ENCODE measurements around the gene C19orf25.

Gene C19orf25

GRCh38 chr19:1478934-1479707 lies at the start of gene C19orf25:
Gene C19orf25 (minus strand): TSS chr19:1479215. CDS start chr19:1478903, 312 bp downstream.
- H3K36me3 Mint-ChIP-seq (ENCODE audit: low read depth), result peaks cover 49% of the 10 kb centered on the region
- peak within 1 kb of the TSS; percentile 99 for H3K27ac Mint-ChIP-seq
- H3K9me3 Mint-ChIP-seq, result no peaks in the 10 kb centered on the region
- H3K4me3 Mint-ChIP-seq, result peak within 1 kb of the TSS; percentile 100
- H3K27me3 Mint-ChIP-seq, result peaks cover 15% of the 10 kb centered on the region
- intact Hi-C loops (cut with micrococcal nuclease), result no loop called here
- peaks cover 27% of the 10 kb centered on the region for H3K4me1 Mint-ChIP-seq (ENCODE audit: low read depth)

GRCh38 chr19:1527650-1528309 lies 48.8 kb upstream of the C19orf25 start:
- Mint-ChIP-seq H3K27ac (no peak overlapping the region), H3K36me3 (ENCODE audit: low read depth) (no peaks in the 10 kb centered on the region), H3K4me1 (ENCODE audit: low read depth) (peaks cover 8% of the 10 kb centered on the region), H3K4me3 (no peak overlapping the region), H3K9me3 (no peaks in the 10 kb centered on the region), H3K27me3 (peaks cover 45% of the 10 kb centered on the region)
- intact Hi-C loops (cut with micrococcal nuclease), result no loop called here

GRCh38 chr19:1526979-1527649 lies 48.1 kb upstream of the C19orf25 start:
- Mint-ChIP-seq H3K27me3 (peaks cover 50% of the 10 kb centered on the region), H3K4me3 (no peak overlapping the region), H3K4me1 (ENCODE audit: low read depth) (peaks cover 8% of the 10 kb centered on the region), H3K36me3 (ENCODE audit: low read depth) (no peaks in the 10 kb centered on the region), H3K9me3 (no peaks in the 10 kb centered on the region), H3K27ac (no peak overlapping the region)
- intact Hi-C loops (cut with micrococcal nuclease), result no loop called here

- no peaks in the 10 kb centered on the region for H3K36me3 Mint-ChIP-seq (ENCODE audit: low read depth)
- H3K27ac Mint-ChIP-seq, result no peak overlapping the region
- H3K4me1 Mint-ChIP-seq (ENCODE audit: low read depth), result peaks cover 8% of the 10 kb centered on the region
- no peak overlapping the region for H3K4me3 Mint-ChIP-seq
- H3K27me3 Mint-ChIP-seq, result peaks cover 55% of the 10 kb centered on the region
- intact Hi-C loops (cut with micrococcal nuclease), result no loop called here
- no peaks in the 10 kb centered on the region for H3K9me3 Mint-ChIP-seq
Measured at GRCh38 chr19:1526066-1526778, 47.2 kb upstream of the C19orf25 start.

GRCh38 chr19:1525343-1525742 lies 46.3 kb upstream of the C19orf25 start:
- H3K27ac Mint-ChIP-seq, result no peak overlapping the region
- intact Hi-C loops (cut with micrococcal nuclease), result no loop called here

GRCh38 chr19:1524972-1525325 lies 45.9 kb upstream of the C19orf25 start:
- H3K36me3 Mint-ChIP-seq (ENCODE audit: low read depth), result no peaks in the 10 kb centered on the region
- peaks cover 56% of the 10 kb centered on the region for H3K27me3 Mint-ChIP-seq
- no peaks in the 10 kb centered on the region for H3K9me3 Mint-ChIP-seq
- H3K4me1 Mint-ChIP-seq (ENCODE audit: low read depth), result peaks cover 8% of the 10 kb centered on the region
- intact Hi-C loops (cut with micrococcal nuclease), result no loop called here
- H3K27ac Mint-ChIP-seq, result no peak overlapping the region
- no peak overlapping the region for H3K4me3 Mint-ChIP-seq

More at GRCh38 chr19:1525343-1525742, 46.3 kb upstream of the C19orf25 start:
- H3K9me3 Mint-ChIP-seq, result no peaks in the 10 kb centered on the region
- H3K4me1 Mint-ChIP-seq (ENCODE audit: low read depth), result peaks cover 8% of the 10 kb centered on the region
- peaks cover 56% of the 10 kb centered on the region for H3K27me3 Mint-ChIP-seq
- no peaks in the 10 kb centered on the region for H3K36me3 Mint-ChIP-seq (ENCODE audit: low read depth)
- H3K4me3 Mint-ChIP-seq, result no peak overlapping the region

- intact Hi-C loops (cut with micrococcal nuclease), result no loop called here
- Mint-ChIP-seq H3K27me3 (peaks cover 56% of the 10 kb centered on the region), H3K4me1 (ENCODE audit: low read depth) (peaks cover 8% of the 10 kb centered on the region), H3K36me3 (ENCODE audit: low read depth) (no peaks in the 10 kb centered on the region), H3K4me3 (no peak overlapping the region), H3K9me3 (no peaks in the 10 kb centered on the region), H3K27ac (no peak overlapping the region)
Measured at GRCh38 chr19:1524287-1524971, 45.4 kb upstream of the C19orf25 start.

GRCh38 chr19:1523412-1524286 lies 44.6 kb upstream of the C19orf25 start, which contains the start of gene PLK5:
Gene PLK5 (plus strand): TSS chr19:1524077. CDS start chr19:1526997, 2,920 bp downstream.
- Mint-ChIP-seq H3K4me1 (ENCODE audit: low read depth) (peaks cover 8% of the 10 kb centered on the region), H3K4me3 (no peak within 1 kb of the TSS), H3K9me3 (no peaks in the 10 kb centered on the region), H3K36me3 (ENCODE audit: low read depth) (no peaks in the 10 kb centered on the region), H3K27me3 (peaks cover 61% of the 10 kb centered on the region), H3K27ac (no peak within 1 kb of the TSS)
- intact Hi-C loops (cut with micrococcal nuclease), result no loop called here

- peaks cover 66% of the 10 kb centered on the region for H3K27me3 Mint-ChIP-seq
Measured at GRCh38 chr19:1522838-1523237, 43.8 kb upstream of the C19orf25 start.

GRCh38 chr19:1522061-1522460 lies 43.0 kb upstream of the C19orf25 start:
- H3K27ac Mint-ChIP-seq, result no peak overlapping the region
- peaks cover 65% of the 10 kb centered on the region for H3K27me3 Mint-ChIP-seq
- no peak overlapping the region for H3K4me3 Mint-ChIP-seq
- H3K9me3 Mint-ChIP-seq, result no peaks in the 10 kb centered on the region
- intact Hi-C loops (cut with micrococcal nuclease), result no loop called here
- peaks cover 8% of the 10 kb centered on the region for H3K4me1 Mint-ChIP-seq (ENCODE audit: low read depth)
- no peaks in the 10 kb centered on the region for H3K36me3 Mint-ChIP-seq (ENCODE audit: low read depth)

More at GRCh38 chr19:1522838-1523237, 43.8 kb upstream of the C19orf25 start:
- Mint-ChIP-seq H3K27ac (no peak overlapping the region), H3K4me1 (ENCODE audit: low read depth) (peaks cover 8% of the 10 kb centered on the region), H3K9me3 (no peaks in the 10 kb centered on the region), H3K36me3 (ENCODE audit: low read depth) (no peaks in the 10 kb centered on the region), H3K4me3 (no peak overlapping the region)
- intact Hi-C loops (cut with micrococcal nuclease), result no loop called here

GRCh38 chr19:1521636-1522035 lies 42.6 kb upstream of the C19orf25 start:
- no peaks in the 10 kb centered on the region for H3K36me3 Mint-ChIP-seq (ENCODE audit: low read depth)
- H3K4me1 Mint-ChIP-seq (ENCODE audit: low read depth), result peaks cover 8% of the 10 kb centered on the region
- H3K4me3 Mint-ChIP-seq, result no peak overlapping the region
- no peaks in the 10 kb centered on the region for H3K9me3 Mint-ChIP-seq
- H3K27me3 Mint-ChIP-seq, result peaks cover 69% of the 10 kb centered on the region
- intact Hi-C loops (cut with micrococcal nuclease), result no loop called here
- no peak overlapping the region for H3K27ac Mint-ChIP-seq

- Mint-ChIP-seq H3K36me3 (ENCODE audit: low read depth) (no peaks in the 10 kb centered on the region), H3K9me3 (no peaks in the 10 kb centered on the region), H3K27ac (no peak overlapping the region), H3K4me3 (no peak overlapping the region), H3K4me1 (ENCODE audit: low read depth) (peaks cover 8% of the 10 kb centered on the region), H3K27me3 (peaks cover 65% of the 10 kb centered on the region)
- intact Hi-C loops (cut with micrococcal nuclease), result no loop called here
Measured at GRCh38 chr19:1520203-1520780, 41.3 kb upstream of the C19orf25 start.

Measured in dendritic cell treated with granulocyte-macrophage colony-stimulating factor and Interleukin-4, amounts not matched to agents 40 ng/mL and 50 ng/mL, for 4 days (primary cell).